Stimulated activated CD8-positive, alpha-beta memory T cell treated with anti-CD3 and anti-CD28 coated beads, Interleukin-4, amount 100 ng/mL, for 24 hours (primary cell): ENCODE data around the gene C16orf92.
A peak's percentile ranks its signal among the peaks of the same experiment; 100 is the strongest.
"Not testable (repeated sequence)": the region's sequence is repeated elsewhere in the genome, so short reads cannot be mapped to it uniquely, and the experiment has no call there.

Experiments used
- DNase-seq: peaks from one replicate; pipeline ENCODE4 v3.0.0-alpha.2; 2020; ENCODE audit warnings: low read depth

The C16orf92 gene

GRCh38 chr16:30027588-30028437 is 4.8 kb downstream of the C16orf92 start:
- DNase-seq, result no peak

GRCh38 chr16:30028438-30029076 is 5.6 kb downstream of the C16orf92 start:
- no peak for DNase-seq

GRCh38 chr16:30030011-30030685 is 7.2 kb downstream of the C16orf92 start:
- no peak for DNase-seq

GRCh38 chr16:30030841-30031413 is 7.9 kb downstream of the C16orf92 start, which contains the start of gene TLCD3B:
TSS of gene TLCD3B (minus strand) at chr16:30031271. CDS start at chr16:30030527, 744 bp downstream.
- DNase-seq, result no peak

- no peak for DNase-seq
These were observed 8.5 kb downstream of the C16orf92 start for GRCh38 chr16:30031477-30031918.

- DNase-seq, result peak; percentile 46
These were observed 9.3 kb downstream of the C16orf92 start for GRCh38 chr16:30032083-30032819.

GRCh38 chr16:30033270-30033669 is 10.3 kb downstream of the C16orf92 start:
- no peak for DNase-seq

- DNase-seq, result no peak
These were observed 17.2 kb downstream of the C16orf92 start for GRCh38 chr16:30040221-30040620.

- not testable (repeated sequence) for DNase-seq
These were observed 17.7 kb downstream of the C16orf92 start for GRCh38 chr16:30040690-30041089.

GRCh38 chr16:30041841-30042240 is 18.8 kb downstream of the C16orf92 start:
- DNase-seq, result no peak

GRCh38 chr16:30046178-30046577 is 23.2 kb downstream of the C16orf92 start:
- DNase-seq, result no peak

GRCh38 chr16:30046588-30046987 is 23.6 kb downstream of the C16orf92 start:
- no peak for DNase-seq

GRCh38 chr16:30049871-30050270 is 26.9 kb downstream of the C16orf92 start:
- no peak for DNase-seq

GRCh38 chr16:30051518-30051917 is 28.5 kb downstream of the C16orf92 start:
- no peak for DNase-seq

GRCh38 chr16:30052671-30053372 is 29.8 kb downstream of the C16orf92 start:
- peak; percentile 87 for DNase-seq

GRCh38 chr16:30053376-30054015 is 30.5 kb downstream of the C16orf92 start:
- DNase-seq, result no peak

- no peak for DNase-seq
These were observed 31.5 kb downstream of the C16orf92 start for GRCh38 chr16:30054451-30054850.

GRCh38 chr16:30054959-30055553 is 32.1 kb downstream of the C16orf92 start:
- DNase-seq, result no peak

GRCh38 chr16:30060346-30060745 is 37.3 kb downstream of the C16orf92 start:
- no peak for DNase-seq
